Loucy (cell line): ENCODE measurements around the gene FMO2.

ENCODE experiments used
- EZH2phosphoT487 ChIP-seq: fragments of 200-600 bp; IDR thresholded peaks from 2 replicates; pipeline ENCODE4 v1.6.1; 2018; ENCODE audit warnings: antibody characterized with exemption, mild to moderate bottlenecking, moderate library complexity, borderline replicate concordance
- TF ChIP-seq, protein P1 (sequence below): fragments of 200-600 bp; sonication (generic); conservative IDR thresholded peaks from 2 replicates; pipeline ENCODE4 v1.5.1; 2014; ENCODE audit warnings: mild to moderate bottlenecking, antibody characterized with exemption, low read length

DNA sequence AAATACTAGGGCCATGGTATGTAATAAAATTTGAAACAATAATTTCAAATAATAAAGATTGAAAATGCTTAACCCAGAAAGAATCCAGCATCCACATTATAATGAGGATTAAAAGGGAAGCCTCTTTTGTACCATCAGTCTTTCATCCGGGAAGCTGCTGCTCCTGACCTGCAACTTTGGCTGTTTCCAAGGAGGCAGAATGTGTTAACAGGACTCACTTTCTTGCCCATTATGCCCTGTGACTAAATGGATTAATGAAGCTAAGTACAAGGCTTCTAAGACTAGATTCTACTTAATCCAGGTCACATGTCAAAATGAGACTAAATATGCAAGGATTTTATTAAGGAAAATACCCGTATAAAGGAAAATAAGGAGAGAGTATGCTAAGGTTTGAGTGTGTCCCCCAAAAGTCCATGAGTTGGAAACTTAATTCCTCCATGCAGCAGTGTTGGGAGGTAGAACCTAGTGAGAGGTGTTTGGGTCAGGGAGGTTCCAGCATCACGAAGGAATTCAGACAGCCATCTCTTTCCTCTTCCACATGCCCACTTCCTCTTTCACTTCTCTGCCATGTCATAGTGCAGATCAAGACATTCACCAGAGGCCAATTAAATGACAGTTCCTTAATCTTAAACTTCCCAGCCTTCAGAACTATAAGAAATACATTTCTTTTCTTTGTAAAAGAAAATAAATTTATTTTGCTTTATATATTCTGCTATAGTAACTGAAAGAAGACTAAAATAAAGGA is 27.7 kb downstream of the FMO2 start:
- TF ChIP-seq, protein P1, sequence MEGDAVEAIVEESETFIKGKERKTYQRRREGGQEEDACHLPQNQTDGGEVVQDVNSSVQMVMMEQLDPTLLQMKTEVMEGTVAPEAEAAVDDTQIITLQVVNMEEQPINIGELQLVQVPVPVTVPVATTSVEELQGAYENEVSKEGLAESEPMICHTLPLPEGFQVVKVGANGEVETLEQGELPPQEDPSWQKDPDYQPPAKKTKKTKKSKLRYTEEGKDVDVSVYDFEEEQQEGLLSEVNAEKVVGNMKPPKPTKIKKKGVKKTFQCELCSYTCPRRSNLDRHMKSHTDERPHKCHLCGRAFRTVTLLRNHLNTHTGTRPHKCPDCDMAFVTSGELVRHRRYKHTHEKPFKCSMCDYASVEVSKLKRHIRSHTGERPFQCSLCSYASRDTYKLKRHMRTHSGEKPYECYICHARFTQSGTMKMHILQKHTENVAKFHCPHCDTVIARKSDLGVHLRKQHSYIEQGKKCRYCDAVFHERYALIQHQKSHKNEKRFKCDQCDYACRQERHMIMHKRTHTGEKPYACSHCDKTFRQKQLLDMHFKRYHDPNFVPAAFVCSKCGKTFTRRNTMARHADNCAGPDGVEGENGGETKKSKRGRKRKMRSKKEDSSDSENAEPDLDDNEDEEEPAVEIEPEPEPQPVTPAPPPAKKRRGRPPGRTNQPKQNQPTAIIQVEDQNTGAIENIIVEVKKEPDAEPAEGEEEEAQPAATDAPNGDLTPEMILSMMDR, result no peak
- TF ChIP-seq EZH2phosphoT487, result no peak
